ENCODE data around the gene CDK5RAP1.

The CDK5RAP1 gene

GRCh38 chr20:33349493-33349892 lies 51.8 kb downstream of the CDK5RAP1 start:
- no peak for DNase-seq
- WGBS (ENCODE audit: extremely low coverage, insufficient coverage, low lambda C conversion rate) = no CpG with 5 or more reads among the region's 8 CpGs
- H3K4me2 ChIP-seq (ENCODE audit: low read length) = no peak overlapping the region
- H2AK5ac ChIP-seq (ENCODE audit: low read length) = no peak overlapping the region
- H3K79me1 ChIP-seq (ENCODE audit: low read length) = no peaks in the 10 kb centered on the region
- H3K4ac ChIP-seq (ENCODE audit: low read depth, low read length) = no peak overlapping the region
- no peak overlapping the region for H3K23ac ChIP-seq (ENCODE audit: low read length)
- no peak overlapping the region for H3K18ac ChIP-seq (ENCODE audit: low read length)
- H4K8ac ChIP-seq (ENCODE audit: low read depth, low read length) = no peak overlapping the region
- no peaks in the 10 kb centered on the region for H3K4me1 ChIP-seq (ENCODE audit: control insufficient read depth, low read depth, low read length)
- no peak overlapping the region for H2BK120ac ChIP-seq (ENCODE audit: low read depth, low read length)
- no peak overlapping the region for H3K4me3 ChIP-seq (ENCODE audit: low read length)
- H4K5ac ChIP-seq (ENCODE audit: low read length) = no peak overlapping the region
- H2BK5ac ChIP-seq (ENCODE audit: low read length) = no peak overlapping the region
- H3K79me2 ChIP-seq (ENCODE audit: control insufficient read depth, insufficient read depth, low read length) = no peaks in the 10 kb centered on the region
- H3K27me3 ChIP-seq (ENCODE audit: insufficient read depth, low read length, poor library complexity) = no peaks in the 10 kb centered on the region
- H3K56ac ChIP-seq (ENCODE audit: low read length) = no peak overlapping the region
- H2BK15ac ChIP-seq (replicated peaks; ENCODE audit: low read depth) = no peak overlapping the region
- no peaks in the 10 kb centered on the region for H3K36me3 ChIP-seq (ENCODE audit: control insufficient read depth, insufficient read depth, low read length)
- H3K9ac ChIP-seq (ENCODE audit: low read length) = no peak overlapping the region
- H3K27ac ChIP-seq (ENCODE audit: low read depth, low read length) = no peak overlapping the region

- Histone ChIP-seq H3K56ac (ENCODE audit: low read length) (no peak overlapping the region), H3K4me2 (ENCODE audit: low read length) (no peak overlapping the region), H3K79me1 (ENCODE audit: low read length) (no peaks in the 10 kb centered on the region), H2BK15ac (replicated peaks; ENCODE audit: low read depth) (no peak overlapping the region), H3K79me2 (ENCODE audit: control insufficient read depth, insufficient read depth, low read length) (no peaks in the 10 kb centered on the region), H2BK120ac (ENCODE audit: low read depth, low read length) (no peak overlapping the region), H4K5ac (ENCODE audit: low read length) (no peak overlapping the region), H2AK5ac (ENCODE audit: low read length) (no peak overlapping the region), H4K8ac (ENCODE audit: low read depth, low read length) (no peak overlapping the region), H3K23ac (ENCODE audit: low read length) (no peak overlapping the region), H3K4ac (ENCODE audit: low read depth, low read length) (no peak overlapping the region), H3K36me3 (ENCODE audit: control insufficient read depth, insufficient read depth, low read length) (no peaks in the 10 kb centered on the region), H3K9ac (ENCODE audit: low read length) (no peak overlapping the region), H3K18ac (ENCODE audit: low read length) (no peak overlapping the region), H3K4me3 (ENCODE audit: low read length) (no peak overlapping the region), H3K27me3 (ENCODE audit: insufficient read depth, low read length, poor library complexity) (no peaks in the 10 kb centered on the region), H2BK5ac (ENCODE audit: low read length) (no peak overlapping the region), H3K27ac (ENCODE audit: low read depth, low read length) (no peak overlapping the region), H3K4me1 (ENCODE audit: control insufficient read depth, low read depth, low read length) (no peaks in the 10 kb centered on the region)
- WGBS (ENCODE audit: extremely low coverage, insufficient coverage, low lambda C conversion rate) = no CpG with 5 or more reads among the region's 11 CpGs
- peak; percentile 53 for DNase-seq
These were observed 53.0 kb downstream of the CDK5RAP1 start for GRCh38 chr20:33348136-33348937.

GRCh38 chr20:33345342-33345741 lies 56.0 kb downstream of the CDK5RAP1 start:
- no peak overlapping the region for H2BK5ac ChIP-seq (ENCODE audit: low read length)
- no peaks in the 10 kb centered on the region for H3K27me3 ChIP-seq (ENCODE audit: insufficient read depth, low read length, poor library complexity)
- no peaks in the 10 kb centered on the region for H3K36me3 ChIP-seq (ENCODE audit: control insufficient read depth, insufficient read depth, low read length)

GRCh38 chr20:33343521-33343920 lies 57.8 kb downstream of the CDK5RAP1 start:
- no peaks in the 10 kb centered on the region for H3K4me1 ChIP-seq (ENCODE audit: control insufficient read depth, low read depth, low read length)
- no peak overlapping the region for H3K23ac ChIP-seq (ENCODE audit: low read length)
- H2BK120ac ChIP-seq (ENCODE audit: low read depth, low read length) = no peak overlapping the region
- H3K4ac ChIP-seq (ENCODE audit: low read depth, low read length) = no peak overlapping the region
- H3K4me2 ChIP-seq (ENCODE audit: low read length) = no peak overlapping the region
- no peaks in the 10 kb centered on the region for H3K27me3 ChIP-seq (ENCODE audit: insufficient read depth, low read length, poor library complexity)
- WGBS (ENCODE audit: extremely low coverage, insufficient coverage, low lambda C conversion rate) = no CpG with 5 or more reads among the region's 4 CpGs
- H3K18ac ChIP-seq (ENCODE audit: low read length) = no peak overlapping the region
- H2AK5ac ChIP-seq (ENCODE audit: low read length) = no peak overlapping the region
- no peaks in the 10 kb centered on the region for H3K36me3 ChIP-seq (ENCODE audit: control insufficient read depth, insufficient read depth, low read length)
- no peak overlapping the region for H4K8ac ChIP-seq (ENCODE audit: low read depth, low read length)
- H3K79me2 ChIP-seq (ENCODE audit: control insufficient read depth, insufficient read depth, low read length) = no peaks in the 10 kb centered on the region
- no peak for DNase-seq
- no peaks in the 10 kb centered on the region for H3K79me1 ChIP-seq (ENCODE audit: low read length)
- H2BK5ac ChIP-seq (ENCODE audit: low read length) = no peak overlapping the region
- no peak overlapping the region for H3K56ac ChIP-seq (ENCODE audit: low read length)
- H4K5ac ChIP-seq (ENCODE audit: low read length) = no peak overlapping the region
- no peak overlapping the region for H2BK15ac ChIP-seq (replicated peaks; ENCODE audit: low read depth)
- H3K9ac ChIP-seq (ENCODE audit: low read length) = no peak overlapping the region
- no peak overlapping the region for H3K27ac ChIP-seq (ENCODE audit: low read depth, low read length)
- H3K4me3 ChIP-seq (ENCODE audit: low read length) = no peak overlapping the region

More at GRCh38 chr20:33345342-33345741, 56.0 kb downstream of the CDK5RAP1 start:
- no peak overlapping the region for H3K27ac ChIP-seq (ENCODE audit: low read depth, low read length)
- H3K79me1 ChIP-seq (ENCODE audit: low read length) = no peaks in the 10 kb centered on the region
- no peak overlapping the region for H2BK120ac ChIP-seq (ENCODE audit: low read depth, low read length)
- no CpG with 5 or more reads among the region's 9 CpGs for WGBS (ENCODE audit: extremely low coverage, insufficient coverage, low lambda C conversion rate)
- H3K79me2 ChIP-seq (ENCODE audit: control insufficient read depth, insufficient read depth, low read length) = no peaks in the 10 kb centered on the region
- H3K23ac ChIP-seq (ENCODE audit: low read length) = no peak overlapping the region
- no peak overlapping the region for H2AK5ac ChIP-seq (ENCODE audit: low read length)
- DNase-seq = no peak
- no peak overlapping the region for H4K8ac ChIP-seq (ENCODE audit: low read depth, low read length)
- no peak overlapping the region for H3K4ac ChIP-seq (ENCODE audit: low read depth, low read length)
- H3K4me3 ChIP-seq (ENCODE audit: low read length) = no peak overlapping the region
- no peak overlapping the region for H3K9ac ChIP-seq (ENCODE audit: low read length)
- no peak overlapping the region for H2BK15ac ChIP-seq (replicated peaks; ENCODE audit: low read depth)
- H3K4me1 ChIP-seq (ENCODE audit: control insufficient read depth, low read depth, low read length) = no peaks in the 10 kb centered on the region
- H3K4me2 ChIP-seq (ENCODE audit: low read length) = no peak overlapping the region
- no peak overlapping the region for H3K18ac ChIP-seq (ENCODE audit: low read length)
- no peak overlapping the region for H3K56ac ChIP-seq (ENCODE audit: low read length)
- no peak overlapping the region for H4K5ac ChIP-seq (ENCODE audit: low read length)

GRCh38 chr20:33339515-33340058 lies 61.7 kb downstream of the CDK5RAP1 start:
- DNase-seq = peak; percentile 56
- no peak overlapping the region for H3K9ac ChIP-seq (ENCODE audit: low read length)
- H3K36me3 ChIP-seq (ENCODE audit: control insufficient read depth, insufficient read depth, low read length) = no peaks in the 10 kb centered on the region
- H3K27ac ChIP-seq (ENCODE audit: low read depth, low read length) = no peak overlapping the region
- no peak overlapping the region for H2BK120ac ChIP-seq (ENCODE audit: low read depth, low read length)
- no peak overlapping the region for H3K56ac ChIP-seq (ENCODE audit: low read length)
- H3K4me1 ChIP-seq (ENCODE audit: control insufficient read depth, low read depth, low read length) = no peaks in the 10 kb centered on the region
- no peak overlapping the region for H3K23ac ChIP-seq (ENCODE audit: low read length)
- no peak overlapping the region for H3K18ac ChIP-seq (ENCODE audit: low read length)
- no CpG with 5 or more reads among the region's 8 CpGs for WGBS (ENCODE audit: extremely low coverage, insufficient coverage, low lambda C conversion rate)
- no peaks in the 10 kb centered on the region for H3K79me1 ChIP-seq (ENCODE audit: low read length)
- no peak overlapping the region for H2BK15ac ChIP-seq (replicated peaks; ENCODE audit: low read depth)
- no peak overlapping the region for H4K5ac ChIP-seq (ENCODE audit: low read length)
- no peak overlapping the region for H2AK5ac ChIP-seq (ENCODE audit: low read length)
- H3K4me3 ChIP-seq (ENCODE audit: low read length) = no peak overlapping the region
- H4K8ac ChIP-seq (ENCODE audit: low read depth, low read length) = no peak overlapping the region
- no peak overlapping the region for H3K4me2 ChIP-seq (ENCODE audit: low read length)
- no peak overlapping the region for H3K4ac ChIP-seq (ENCODE audit: low read depth, low read length)
- no peaks in the 10 kb centered on the region for H3K27me3 ChIP-seq (ENCODE audit: insufficient read depth, low read length, poor library complexity)
- H3K79me2 ChIP-seq (ENCODE audit: control insufficient read depth, insufficient read depth, low read length) = no peaks in the 10 kb centered on the region
- no peak overlapping the region for H2BK5ac ChIP-seq (ENCODE audit: low read length)

Measured in mesendoderm (in vitro differentiated cells).